Suprapubic skin (tissue), 4 donors: Measurements from ENCODE around the gene SELENOH.

Experiments
- EP300 ChIP-seq: sonication (generic); formaldehyde crosslinking; IDR thresholded peaks from one replicate; pipeline ENCODE4 v1.6.1; 2017; ENCODE audit warnings: antibody characterized with exemption
- POLR2A ChIP-seq, 2 donors: fragments of 450-650 bp; IDR thresholded peaks; one replicate each; pipeline ENCODE4 v1.6.1; 2017; ENCODE audit warnings: antibody characterized with exemption in 2 of 2, mild to moderate bottlenecking in 2 of 2, moderate library complexity in 2 of 2
- POLR2AphosphoS5 ChIP-seq, 3 donors: sonication (generic); formaldehyde crosslinking; IDR thresholded peaks; one replicate each; pipeline ENCODE4 v1.6.1; 2017; ENCODE audit warnings: antibody characterized with exemption in 3 of 3
- TF ChIP-seq, protein P1 (sequence below), 2 donors: fragments of 200-600 bp in 1 of 2; fragments of 450-650 bp in 1 of 2; sonication (generic) in 1 of 2; IDR thresholded peaks; one replicate each; pipeline ENCODE4 v1.5.1; 2016 to 2019; ENCODE audit warnings: antibody characterized with exemption in 2 of 2, mild to moderate bottlenecking in 1 of 2, moderate library complexity in 1 of 2

DNA sequence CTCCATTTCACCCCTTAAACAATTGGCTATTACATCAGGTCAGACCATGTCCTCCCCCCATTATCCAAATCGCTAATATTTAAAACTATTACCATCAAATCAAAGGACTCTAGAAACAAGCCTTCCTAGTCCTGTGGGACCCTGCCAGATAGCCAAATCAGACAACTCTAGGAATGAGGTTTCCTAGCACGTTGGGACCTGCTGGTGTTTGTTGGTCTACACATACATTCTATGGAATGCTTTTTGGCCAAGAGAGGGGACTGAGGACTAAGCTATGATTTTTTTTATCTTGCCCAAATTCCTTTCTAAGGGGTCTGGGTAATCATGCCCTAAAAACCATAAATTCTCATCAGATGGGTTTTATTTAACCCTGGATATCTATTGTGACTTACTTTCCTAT lies 14.1 kb upstream of the SELENOH start:
- TF ChIP-seq, protein P1, sequence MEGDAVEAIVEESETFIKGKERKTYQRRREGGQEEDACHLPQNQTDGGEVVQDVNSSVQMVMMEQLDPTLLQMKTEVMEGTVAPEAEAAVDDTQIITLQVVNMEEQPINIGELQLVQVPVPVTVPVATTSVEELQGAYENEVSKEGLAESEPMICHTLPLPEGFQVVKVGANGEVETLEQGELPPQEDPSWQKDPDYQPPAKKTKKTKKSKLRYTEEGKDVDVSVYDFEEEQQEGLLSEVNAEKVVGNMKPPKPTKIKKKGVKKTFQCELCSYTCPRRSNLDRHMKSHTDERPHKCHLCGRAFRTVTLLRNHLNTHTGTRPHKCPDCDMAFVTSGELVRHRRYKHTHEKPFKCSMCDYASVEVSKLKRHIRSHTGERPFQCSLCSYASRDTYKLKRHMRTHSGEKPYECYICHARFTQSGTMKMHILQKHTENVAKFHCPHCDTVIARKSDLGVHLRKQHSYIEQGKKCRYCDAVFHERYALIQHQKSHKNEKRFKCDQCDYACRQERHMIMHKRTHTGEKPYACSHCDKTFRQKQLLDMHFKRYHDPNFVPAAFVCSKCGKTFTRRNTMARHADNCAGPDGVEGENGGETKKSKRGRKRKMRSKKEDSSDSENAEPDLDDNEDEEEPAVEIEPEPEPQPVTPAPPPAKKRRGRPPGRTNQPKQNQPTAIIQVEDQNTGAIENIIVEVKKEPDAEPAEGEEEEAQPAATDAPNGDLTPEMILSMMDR (IDR thresholded peaks at IDR 0.05): no peak
- no peak for TF ChIP-seq POLR2A (IDR thresholded peaks at IDR 0.05)
- TF ChIP-seq POLR2AphosphoS5 (IDR thresholded peaks at IDR 0.05): no peak
- TF ChIP-seq EP300: no peak
